H9 (cell line): Measurements from ENCODE around the gene PDCD6IP. TPM values are rescaled to one million over a fixed set of nuclear protein-coding genes. Genes with fewer than 3 reads are reported as not detected.

ENCODE experiments used
- DNase-seq: peaks from one replicate; pipeline ENCODE4 v3.0.0-alpha.2; 2017
- H2AFZ ChIP-seq: one replicate; pipeline ENCODE4 v1.6.1; 2013; ENCODE audit warnings: mild to moderate bottlenecking, low read length, control low read depth, moderate library complexity
- H2AK5ac ChIP-seq: 2 replicates; pipeline ENCODE4 v1.6.1; 2013; ENCODE audit warnings: low read length, control low read depth, mixed read lengths; ENCODE audit not compliant: insufficient read length
- H2BK120ac ChIP-seq: one replicate; pipeline ENCODE4 v1.6.1; 2013; ENCODE audit warnings: low read depth, mild to moderate bottlenecking, low read length, control low read depth, inconsistent platforms; ENCODE audit not compliant: poor library complexity, severe bottlenecking
- H2BK12ac ChIP-seq: 2 replicates; pipeline ENCODE4 v1.6.1; 2013; ENCODE audit warnings: low read length, control low read depth, mixed read lengths, low read depth; ENCODE audit not compliant: insufficient read length
- H2BK15ac ChIP-seq: 2 replicates; pipeline ENCODE4 v1.6.1; 2013; ENCODE audit warnings: low read depth, low read length, control low read depth
- H2BK20ac ChIP-seq: one replicate; pipeline ENCODE4 v1.6.1; 2013; ENCODE audit warnings: low read depth, mild to moderate bottlenecking, low read length, control low read depth, inconsistent platforms; ENCODE audit not compliant: poor library complexity, severe bottlenecking
- H2BK5ac ChIP-seq: 2 replicates; pipeline ENCODE4 v1.6.1; 2013; ENCODE audit warnings: low read length, control low read depth, mixed read lengths; ENCODE audit not compliant: insufficient read length
- H3K14ac ChIP-seq: 2 replicates; pipeline ENCODE4 v1.6.1; 2013; ENCODE audit warnings: low read length, control low read depth; ENCODE audit not compliant: insufficient read depth
- H3K18ac ChIP-seq: 2 replicates; pipeline ENCODE4 v1.6.1; 2013; ENCODE audit warnings: low read depth, mild to moderate bottlenecking, mixed read lengths, low read length, control low read depth; ENCODE audit not compliant: insufficient read length
- H3K23ac ChIP-seq: 2 replicates; pipeline ENCODE4 v1.6.1; 2013; ENCODE audit warnings: low read length, control low read depth, mixed read lengths, low read depth; ENCODE audit not compliant: insufficient read length
- H3K23me2 ChIP-seq: 2 replicates; pipeline ENCODE4 v1.6.1; 2013; ENCODE audit warnings: low read depth, mild to moderate bottlenecking, mixed read lengths, low read length, control low read depth; ENCODE audit not compliant: insufficient read length, poor library complexity, severe bottlenecking
- H3K27ac ChIP-seq: 2 replicates; pipeline ENCODE4 v1.5.1; 2013; ENCODE audit warnings: low read length, control low read depth, mixed read lengths, low read depth; ENCODE audit not compliant: insufficient read length
- H3K27me3 ChIP-seq: 2 replicates; pipeline ENCODE4 v1.6.1; 2013; ENCODE audit warnings: low read length, control low read depth, inconsistent platforms; ENCODE audit not compliant: insufficient read depth
- H3K4ac ChIP-seq: 2 replicates; pipeline ENCODE4 v1.6.1; 2013; ENCODE audit warnings: low read depth, mild to moderate bottlenecking, control low read depth, inconsistent platforms, low read length, moderate library complexity
- H3K4me1 ChIP-seq: 2 replicates; pipeline ENCODE4 v1.6.1; 2013; ENCODE audit warnings: low read length, control low read depth, inconsistent platforms; ENCODE audit not compliant: insufficient read depth
- H3K4me2 ChIP-seq: 2 replicates; pipeline ENCODE4 v1.6.1; 2013; ENCODE audit warnings: low read length, control low read depth, mixed read lengths; ENCODE audit not compliant: insufficient read length, insufficient read depth
- H3K56ac ChIP-seq: 2 replicates; pipeline ENCODE4 v1.6.1; 2013; ENCODE audit warnings: low read depth, mild to moderate bottlenecking, mixed read lengths, low read length, control low read depth; ENCODE audit not compliant: insufficient read length
- H3K79me1 ChIP-seq: 2 replicates; pipeline ENCODE4 v1.6.1; 2013; ENCODE audit warnings: low read depth, mild to moderate bottlenecking, moderate library complexity, low read length, control low read depth, inconsistent platforms; ENCODE audit not compliant: insufficient read depth, poor library complexity, severe bottlenecking
- H3K79me2 ChIP-seq: 2 replicates; pipeline ENCODE4 v1.6.1; 2013; ENCODE audit warnings: low read length, control low read depth, inconsistent platforms; ENCODE audit not compliant: insufficient read depth
- H3K9ac ChIP-seq: 2 replicates; pipeline ENCODE4 v1.6.1; 2013; ENCODE audit warnings: low read length, control low read depth, mixed read lengths; ENCODE audit not compliant: insufficient read length; ENCODE audit errors: extremely low read depth
- H3K9me3 ChIP-seq: one replicate; pipeline ENCODE4 v1.6.1; 2013; ENCODE audit warnings: low read depth, low read length, inconsistent platforms; ENCODE audit not compliant: control insufficient read depth
- H3T11ph ChIP-seq: one replicate; pipeline ENCODE4 v1.6.1; 2013; ENCODE audit warnings: mild to moderate bottlenecking, low read length, control low read depth, inconsistent platforms
- H4K20me1 ChIP-seq: one replicate; pipeline ENCODE4 v1.6.1; 2013; ENCODE audit not compliant: control insufficient read depth, insufficient read length, insufficient read depth
- H4K5ac ChIP-seq: 2 replicates; pipeline ENCODE4 v1.6.1; 2013; ENCODE audit warnings: low read depth, mild to moderate bottlenecking, mixed read lengths, low read length, control low read depth; ENCODE audit not compliant: insufficient read length
- H4K8ac ChIP-seq: replicated peaks from 2 replicates; pipeline ENCODE4 v1.6.1; 2013; ENCODE audit warnings: low read length, control low read depth, mixed read lengths, low read depth; ENCODE audit not compliant: insufficient read length
- H4K91ac ChIP-seq: 2 replicates; pipeline ENCODE4 v1.6.1; 2013; ENCODE audit warnings: low read depth, mild to moderate bottlenecking, moderate library complexity, mixed read lengths, low read length, control low read depth; ENCODE audit not compliant: insufficient read length
- H3K27ac Mint-ChIP-seq, 3 experiments: 2 replicates in 2 of 3; 3 replicates in 1 of 3; pipeline ENCODE4 v1.8.0; 2020 to 2021; ENCODE audit warnings: mixed read lengths in 3 of 3, mild to moderate bottlenecking in 1 of 3, moderate library complexity in 1 of 3
- H3K27me3 Mint-ChIP-seq: 2 replicates; pipeline ENCODE4 v1.8.0; 2021; ENCODE audit warnings: low read depth, mild to moderate bottlenecking, moderate library complexity, mixed read lengths
- H3K36me3 Mint-ChIP-seq, 3 experiments: 2 replicates in 2 of 3; 3 replicates in 1 of 3; pipeline ENCODE4 v1.8.0; 2020 to 2021; ENCODE audit warnings: low read depth in 3 of 3, mixed read lengths in 3 of 3; ENCODE audit not compliant: insufficient read depth in 1 of 3
- H3K4me1 Mint-ChIP-seq, 2 experiments: 2 replicates each; pipeline ENCODE4 v1.8.0; 2020; ENCODE audit warnings: mixed read lengths in 2 of 2
- H3K4me3 Mint-ChIP-seq, 2 experiments: 2 replicates in 1 of 2; 3 replicates in 1 of 2; pipeline ENCODE4 v1.8.0; 2020 to 2021; ENCODE audit warnings: mild to moderate bottlenecking in 2 of 2, mixed read lengths in 2 of 2, moderate library complexity in 1 of 2
- H3K9me3 Mint-ChIP-seq, 2 experiments: 2 replicates in 1 of 2; 3 replicates in 1 of 2; pipeline ENCODE4 v1.8.0; 2020; ENCODE audit warnings: mild to moderate bottlenecking in 2 of 2, mixed read lengths in 2 of 2, moderate library complexity in 1 of 2
- WGBS: extraction: QIAGEN DNeasy Blood & Tissue Kit; methylation state at CpG from one replicate; pipeline ENCODE4 v1.1.7; 2013; ENCODE audit warnings: missing lambda C conversion rate, low lambda C conversion rate, mixed read lengths; ENCODE audit not compliant: insufficient read length; ENCODE audit errors: extremely low coverage; 5-methylcytosine and 5-hydroxymethylcytosine counted together
- total RNA-seq: library from RNA; stranded (reverse); gene quantifications from 2 replicates; pipeline ENCODE4 v1.2.1, GENCODE V29; 2021
- TF ChIP-seq, protein P1 (sequence below): fragments of 200-600 bp; sonication (generic); conservative IDR thresholded peaks from 3 replicates; pipeline ENCODE4 v1.8.0; 2021; ENCODE audit warnings: antibody characterized with exemption, mild to moderate bottlenecking

Gene PDCD6IP
- total RNA-seq, 1 experiment from 2014 or later = 109 TPM

GRCh38 chr3:33810545-33810944, 12.1 kb downstream of the PDCD6IP start:
- no peak overlapping the region for H3K27ac ChIP-seq
- H4K5ac ChIP-seq = no peak overlapping the region
- no peak overlapping the region for H2AK5ac ChIP-seq
- Mint-ChIP-seq H3K4me3 (no peak overlapping the region), H3K4me1 (peaks cover 12 to 22% of the 10 kb centered on the region in 2 experiments), H3K36me3 (peaks cover 4 to 16% (median 8%) of the 10 kb centered on the region in 3 experiments; a peak in 6 of 7 replicates), H3K9me3 (no peaks in the 10 kb centered on the region), H3K27ac (no peak overlapping the region), H3K27me3 (no peaks in the 10 kb centered on the region)
- no peak overlapping the region for H3K23ac ChIP-seq
- no peak overlapping the region for H4K91ac ChIP-seq
- no peaks in the 10 kb centered on the region for H3K23me2 ChIP-seq
- H3T11ph ChIP-seq = no peak overlapping the region
- no peak overlapping the region for H2BK20ac ChIP-seq
- H3K9ac ChIP-seq = no peak overlapping the region
- no peaks in the 10 kb centered on the region for H3K27me3 ChIP-seq
- TF ChIP-seq, protein P1, sequence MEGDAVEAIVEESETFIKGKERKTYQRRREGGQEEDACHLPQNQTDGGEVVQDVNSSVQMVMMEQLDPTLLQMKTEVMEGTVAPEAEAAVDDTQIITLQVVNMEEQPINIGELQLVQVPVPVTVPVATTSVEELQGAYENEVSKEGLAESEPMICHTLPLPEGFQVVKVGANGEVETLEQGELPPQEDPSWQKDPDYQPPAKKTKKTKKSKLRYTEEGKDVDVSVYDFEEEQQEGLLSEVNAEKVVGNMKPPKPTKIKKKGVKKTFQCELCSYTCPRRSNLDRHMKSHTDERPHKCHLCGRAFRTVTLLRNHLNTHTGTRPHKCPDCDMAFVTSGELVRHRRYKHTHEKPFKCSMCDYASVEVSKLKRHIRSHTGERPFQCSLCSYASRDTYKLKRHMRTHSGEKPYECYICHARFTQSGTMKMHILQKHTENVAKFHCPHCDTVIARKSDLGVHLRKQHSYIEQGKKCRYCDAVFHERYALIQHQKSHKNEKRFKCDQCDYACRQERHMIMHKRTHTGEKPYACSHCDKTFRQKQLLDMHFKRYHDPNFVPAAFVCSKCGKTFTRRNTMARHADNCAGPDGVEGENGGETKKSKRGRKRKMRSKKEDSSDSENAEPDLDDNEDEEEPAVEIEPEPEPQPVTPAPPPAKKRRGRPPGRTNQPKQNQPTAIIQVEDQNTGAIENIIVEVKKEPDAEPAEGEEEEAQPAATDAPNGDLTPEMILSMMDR = no peak
- H3K18ac ChIP-seq = no peak overlapping the region
- no peaks in the 10 kb centered on the region for H3K4me1 ChIP-seq
- no peak overlapping the region for H3K4ac ChIP-seq
- no peak overlapping the region for H2BK12ac ChIP-seq
- H3K79me2 ChIP-seq = peaks cover 2% of the 10 kb centered on the region; the same call in 1 of the 2 replicates
- peaks cover 4% of the 10 kb centered on the region for H3K79me1 ChIP-seq
- H3K56ac ChIP-seq = no peak overlapping the region
- H2BK15ac ChIP-seq = no peak overlapping the region
- H4K8ac ChIP-seq = no peak overlapping the region
- H2BK120ac ChIP-seq = no peak overlapping the region
- no peaks in the 10 kb centered on the region for H4K20me1 ChIP-seq
- no peaks in the 10 kb centered on the region for H3K9me3 ChIP-seq
- H3K4me2 ChIP-seq = no peak overlapping the region
- WGBS = no CpG with 5 or more reads among the region's 1 CpG
- no peak for DNase-seq
- H2BK5ac ChIP-seq = no peak overlapping the region
- H2AFZ ChIP-seq = no peak overlapping the region
- H3K14ac ChIP-seq = no peak overlapping the region
